ENCODE results near the gene INCENP.

- TF ChIP-seq RCOR1 (IDR thresholded peaks at IDR 0.05; ENCODE audit: low read depth, low read length): no peak
- TF ChIP-seq JUN (IDR thresholded peaks at IDR 0.05): no peak
- no peak for TF ChIP-seq RAD21 (conservative IDR thresholded peaks at IDR 0.05 in 1 of 2, IDR thresholded peaks at IDR 0.05 in 1 of 2)
- no peak for TF ChIP-seq POLR2A (IDR thresholded peaks at IDR 0.05; ENCODE audit: low read length)
- TF ChIP-seq CTCF (IDR thresholded peaks at IDR 0.05): no peak
- no peak for TF ChIP-seq BHLHE40 (IDR thresholded peaks at IDR 0.05; ENCODE audit: low read depth, low read length)
Observed at GRCh38 chr11:62119569-62119968, 4.2 kb upstream of the INCENP start.
